ENCODE results near the gene TRIM56.
"Not testable (repeated sequence)": the region's sequence is repeated elsewhere in the genome, so short reads cannot be mapped to it uniquely, and the experiment has no call there.

The TRIM56 gene

DNA sequence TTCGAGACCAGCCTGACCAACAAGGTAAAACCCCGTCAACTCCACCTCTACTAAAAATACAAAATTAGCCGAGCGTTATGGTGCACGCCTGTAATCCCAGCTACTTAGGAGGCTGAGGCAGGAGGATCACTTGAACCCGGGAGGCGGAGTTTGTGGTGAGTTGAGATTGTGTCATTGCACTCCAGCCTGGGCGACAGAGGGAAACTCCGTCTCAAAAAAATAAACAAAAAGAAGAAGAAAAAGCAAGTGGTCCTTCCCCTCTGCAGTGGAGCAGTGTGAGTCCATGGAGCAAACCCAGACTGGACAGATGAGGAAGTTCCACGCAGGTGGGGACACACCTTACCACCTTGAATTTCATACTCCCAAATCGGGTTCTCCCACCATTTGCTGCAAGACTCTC is 28.6 kb downstream of the TRIM56 start:
- DNase-seq (ENCODE audit: low read depth): no peak

DNA sequence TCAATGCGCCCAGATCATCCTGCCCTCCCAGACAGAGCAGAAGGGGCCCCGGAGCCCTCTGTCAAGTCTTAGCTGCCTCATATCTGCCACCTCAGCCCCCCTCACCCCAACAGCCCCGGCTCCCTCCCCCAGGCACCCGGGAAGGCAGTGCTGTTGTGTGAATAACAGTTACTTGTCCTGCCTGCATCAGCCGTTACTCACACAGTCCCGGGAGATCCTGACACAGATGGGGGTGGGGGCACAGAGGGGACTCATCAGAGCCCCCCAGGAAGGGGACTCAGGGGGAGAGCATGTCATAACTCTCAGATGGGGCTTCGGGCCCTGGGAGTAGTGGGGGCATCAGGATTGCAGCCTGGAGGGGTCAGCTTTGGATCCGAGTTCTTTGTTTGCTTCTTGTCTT is 29.2 kb downstream of the TRIM56 start:
- DNase-seq (ENCODE audit: low read depth): no peak

DNA sequence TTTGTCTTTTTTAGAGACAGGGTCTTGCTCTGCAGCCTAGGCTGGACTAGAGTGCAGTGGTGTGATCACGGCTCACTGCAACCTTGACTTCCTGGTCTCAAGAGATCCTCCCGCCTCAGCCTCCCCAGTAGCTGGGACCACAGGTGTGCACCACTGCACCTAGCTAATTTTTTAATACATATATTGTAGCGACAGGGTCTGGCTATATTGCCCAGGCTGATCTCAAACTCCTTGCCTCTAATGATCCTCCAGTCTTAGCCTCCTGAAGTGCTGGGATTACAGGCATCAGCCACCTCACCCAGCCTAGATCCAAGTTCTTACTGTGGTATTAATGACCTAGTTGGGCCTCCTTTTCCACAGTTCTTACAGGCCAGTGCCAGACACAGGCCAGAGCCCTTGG is 29.9 kb downstream of the TRIM56 start:
- DNase-seq (ENCODE audit: low read depth): no peak

- no peak for DNase-seq (ENCODE audit: low read depth)
These were observed 31.6 kb downstream of the TRIM56 start for GRCh38 chr7:101116898-101117297.

- DNase-seq (ENCODE audit: low read depth): no peak
These were observed 33.6 kb downstream of the TRIM56 start for GRCh38 chr7:101118856-101119255.

DNA sequence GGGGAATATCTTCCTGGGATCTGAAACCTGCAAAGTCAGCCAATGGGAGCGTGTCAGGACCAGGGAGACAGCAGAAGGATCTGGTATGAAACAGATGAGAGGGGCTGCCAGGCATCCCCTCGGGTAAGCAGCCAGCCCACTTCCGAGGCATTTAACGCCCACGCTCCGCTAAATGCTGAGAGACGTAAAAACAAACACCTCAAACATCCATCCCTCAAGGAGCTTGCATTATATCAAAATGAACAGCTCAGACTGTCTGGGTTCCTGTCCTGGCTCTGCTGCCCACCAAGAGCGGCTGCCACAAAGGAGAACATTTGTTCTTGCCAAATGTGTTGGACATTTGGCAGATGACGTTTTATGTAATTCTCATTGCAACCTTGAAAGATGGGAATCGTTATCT is 34.6 kb downstream of the TRIM56 start:
- no peak for DNase-seq (ENCODE audit: low read depth)

DNA sequence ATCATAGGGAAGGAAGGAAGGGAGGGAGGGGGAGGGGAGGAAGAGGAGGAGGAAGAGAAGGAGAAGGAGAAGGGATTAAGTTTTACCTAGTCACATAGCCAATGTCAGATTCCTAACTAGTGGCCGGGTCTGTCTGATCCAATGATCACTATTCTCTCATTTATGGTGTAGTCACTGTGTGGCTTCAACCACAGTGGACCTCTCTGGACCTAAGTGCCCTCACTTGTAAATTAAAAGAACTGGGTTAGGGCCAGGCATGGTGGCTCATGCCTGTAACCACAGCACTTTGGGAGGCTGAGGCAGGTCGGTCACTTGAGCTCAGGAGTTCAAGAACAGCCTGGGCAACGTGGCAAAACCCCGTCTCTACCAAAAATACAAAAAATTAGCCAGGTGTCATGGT is 35.0 kb downstream of the TRIM56 start:
- no peak for DNase-seq (ENCODE audit: low read depth)

DNA sequence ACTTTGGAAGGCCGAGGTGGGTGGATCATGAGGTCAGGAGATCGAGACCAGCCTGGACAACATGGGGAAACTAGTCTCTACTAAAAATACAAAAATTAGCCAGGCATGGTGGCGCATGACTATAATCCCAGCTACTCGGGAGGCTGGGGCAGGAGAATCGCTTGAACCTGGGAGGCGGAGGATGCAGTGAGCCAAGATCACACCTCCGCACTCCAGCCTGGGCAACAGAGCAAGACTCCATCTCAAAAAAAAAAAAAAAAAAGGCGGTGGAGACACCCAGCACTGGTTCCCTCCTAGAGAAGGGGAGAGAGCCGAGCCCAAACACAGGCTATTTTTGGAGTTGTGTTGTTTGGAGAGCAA is 36.3 kb downstream of the TRIM56 start:
- DNase-seq (ENCODE audit: low read depth): not testable (repeated sequence)

DNA sequence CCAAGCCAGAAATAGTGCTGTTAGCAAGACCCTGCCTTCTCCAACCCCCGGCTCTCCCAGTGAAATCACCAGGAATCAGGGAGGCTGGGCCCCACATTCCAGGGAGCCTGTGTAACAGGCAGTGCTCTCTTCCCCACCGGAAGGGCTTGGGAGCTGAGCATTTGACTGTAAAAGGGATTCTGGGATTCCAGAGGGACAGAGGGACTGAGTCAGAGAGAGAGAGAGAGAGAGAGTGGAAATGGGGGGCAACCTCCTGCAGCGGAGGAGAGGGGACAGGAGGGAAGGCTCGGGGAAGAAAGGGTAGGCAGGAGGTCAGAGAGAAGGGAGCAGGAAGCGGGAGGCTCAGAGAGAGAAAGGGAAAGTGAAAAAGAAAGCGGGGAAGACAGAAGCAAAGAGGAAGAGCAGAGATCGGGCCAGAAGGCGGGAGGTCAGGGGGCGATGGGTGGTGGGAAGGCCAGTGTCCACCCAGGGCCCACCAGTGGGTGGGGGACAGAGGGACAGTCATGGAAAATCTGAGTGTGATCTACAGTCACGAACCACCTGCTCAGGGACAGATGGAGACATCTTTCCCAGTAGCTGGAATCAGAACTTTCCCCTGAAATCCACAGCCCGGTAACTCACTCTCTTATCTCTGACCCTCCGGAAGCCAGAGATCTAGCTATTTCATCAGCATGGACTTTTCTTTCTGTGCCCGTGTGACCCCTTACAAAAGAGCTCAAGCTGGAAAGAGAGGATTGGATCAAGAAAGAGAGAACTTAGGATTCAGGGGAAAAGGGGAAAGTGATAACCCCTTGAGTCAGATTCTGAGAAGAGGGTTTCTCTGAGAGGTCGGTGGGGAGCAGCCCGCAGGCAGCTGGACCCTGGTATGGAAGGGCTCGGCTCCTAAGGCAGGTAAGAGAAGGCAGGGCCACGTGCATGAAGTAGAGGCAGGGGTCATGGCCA is 37.0 kb downstream of the TRIM56 start:
- no peak for DNase-seq (ENCODE audit: low read depth)

DNA sequence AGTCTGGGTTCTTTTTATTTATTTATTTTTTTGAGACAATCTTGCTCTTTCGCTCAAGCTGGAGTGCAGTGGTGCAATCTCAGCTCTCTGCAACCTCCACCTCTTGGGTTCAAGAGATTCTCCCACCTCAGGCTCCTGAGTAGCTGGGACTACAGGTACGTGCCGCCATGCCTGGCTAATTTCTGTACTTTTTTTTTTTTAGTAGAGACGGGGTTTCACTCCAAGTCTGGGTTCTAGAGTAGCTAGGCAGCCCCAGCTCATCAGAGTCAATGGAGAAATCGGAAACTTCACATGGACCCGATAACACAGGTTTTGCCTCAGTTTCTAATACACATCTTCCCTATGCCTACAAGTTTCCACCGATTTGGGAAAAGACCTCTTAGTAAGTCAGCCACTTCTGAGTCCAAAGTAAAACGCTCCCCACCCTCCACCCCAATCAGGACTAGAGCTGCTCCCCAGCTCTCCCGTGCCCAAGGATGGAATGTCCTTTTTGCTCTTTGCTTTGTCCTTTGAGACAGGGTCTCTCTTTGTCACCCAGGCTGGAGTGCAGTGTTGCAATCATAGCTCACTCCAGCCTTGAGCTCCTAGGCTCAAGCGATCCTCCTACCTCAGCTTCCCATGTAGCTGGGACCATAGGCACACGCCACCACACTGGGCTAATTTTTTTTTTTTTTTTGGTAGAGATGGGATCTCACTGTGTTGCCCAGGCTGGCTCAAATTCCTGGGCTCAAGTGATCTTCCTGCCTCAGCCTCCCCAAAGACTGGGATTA is 37.8 kb downstream of the TRIM56 start:
- no peak for DNase-seq (ENCODE audit: low read depth)

DNA sequence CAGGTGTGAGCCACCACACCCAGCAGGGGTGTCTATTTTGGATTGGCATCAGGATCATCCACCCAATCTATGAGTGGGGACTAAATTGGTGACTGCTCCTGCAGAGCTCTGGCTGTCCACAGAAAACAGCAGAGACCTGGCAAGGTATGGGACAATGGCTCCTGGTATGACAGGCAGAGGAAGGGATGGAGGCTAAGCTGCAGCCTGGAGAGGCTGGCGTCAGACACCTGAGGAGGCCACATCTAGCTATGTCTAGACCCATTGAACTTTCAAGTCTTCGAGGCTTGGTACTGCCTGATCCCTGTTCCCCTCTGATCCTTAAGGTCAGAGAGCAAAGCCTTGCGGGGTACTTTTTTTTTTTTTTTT is 38.4 kb downstream of the TRIM56 start:
- no peak for DNase-seq (ENCODE audit: low read depth)

DNA sequence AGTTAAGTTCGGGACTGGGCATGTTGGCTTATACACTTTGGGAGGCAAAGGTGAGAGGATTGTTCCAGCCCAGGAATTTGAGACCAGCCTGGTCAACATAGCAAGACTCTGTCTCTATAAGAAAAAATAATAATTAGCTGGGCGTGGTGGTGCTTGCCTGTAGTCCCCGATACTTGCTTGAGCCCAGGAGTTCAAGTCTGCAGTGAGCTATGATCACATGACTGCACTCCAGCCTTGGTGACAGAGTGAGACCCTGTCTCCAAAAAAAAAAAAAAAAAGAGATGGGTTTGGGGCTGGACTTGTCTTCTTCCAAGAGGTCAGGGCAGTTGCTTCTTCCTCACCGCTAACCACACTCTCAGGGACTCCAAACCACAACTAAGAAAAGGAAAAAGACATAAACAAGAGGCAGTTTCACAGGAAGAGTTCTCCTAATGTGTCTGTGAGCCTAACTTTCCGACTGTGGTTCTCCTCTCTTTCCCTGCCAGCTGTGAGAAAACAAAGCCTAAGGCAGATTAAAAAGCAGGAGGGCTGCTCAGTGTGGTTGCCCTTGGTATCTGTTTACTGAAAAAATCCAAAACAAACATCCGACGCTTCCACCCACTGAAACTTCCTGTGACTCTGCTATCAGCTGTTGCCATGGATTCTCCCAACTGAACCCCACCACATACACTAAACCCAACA is 39.2 kb downstream of the TRIM56 start:
- no peak for DNase-seq (ENCODE audit: low read depth)

GRCh38 chr7:101125989-101126650 is 40.8 kb downstream of the TRIM56 start:
- DNase-seq (ENCODE audit: low read depth): no peak

GRCh38 chr7:101126651-101127459 is 41.6 kb downstream of the TRIM56 start, which contains the start of gene SERPINE1:
Gene SERPINE1, plus strand, starts transcription at chr7:101127104. Its CDS starts 1,290 bp downstream, at chr7:101128394.
- DNase-seq (ENCODE audit: low read depth): peak; percentile 23

- no peak for DNase-seq (ENCODE audit: low read depth)
These were observed 42.3 kb downstream of the TRIM56 start for GRCh38 chr7:101127460-101128039.

DNA sequence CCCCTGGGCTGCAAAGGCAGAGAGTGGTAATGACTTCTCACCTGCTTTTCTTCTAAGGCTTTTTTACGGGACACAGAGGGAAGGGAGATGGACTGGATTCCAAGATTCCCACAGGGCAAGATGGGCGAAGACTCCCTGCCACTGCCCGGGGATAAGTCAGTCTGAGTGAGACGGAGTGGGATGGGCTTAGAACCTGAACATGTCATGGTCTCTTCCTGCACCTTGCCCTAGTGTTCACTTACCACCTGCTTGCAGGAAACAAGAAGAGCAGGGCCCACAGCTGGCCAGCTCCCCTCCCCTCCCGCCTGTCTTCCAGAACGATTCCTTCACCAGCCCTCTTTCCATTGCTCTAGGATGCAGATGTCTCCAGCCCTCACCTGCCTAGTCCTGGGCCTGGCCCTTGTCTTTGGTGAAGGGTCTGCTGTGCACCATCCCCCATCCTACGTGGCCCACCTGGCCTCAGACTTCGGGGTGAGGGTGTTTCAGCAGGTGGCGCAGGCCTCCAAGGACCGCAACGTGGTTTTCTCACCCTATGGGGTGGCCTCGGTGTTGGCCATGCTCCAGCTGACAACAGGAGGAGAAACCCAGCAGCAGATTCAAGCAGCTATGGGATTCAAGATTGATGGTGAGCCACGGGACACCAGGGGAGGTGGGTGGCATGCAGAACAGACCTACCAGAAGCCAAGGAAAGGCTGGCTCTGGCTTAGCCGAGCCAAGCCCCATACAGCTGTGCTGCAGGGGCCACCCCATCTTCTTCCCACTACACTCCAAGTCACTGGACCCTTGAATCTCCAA is 43.0 kb downstream of the TRIM56 start:
- DNase-seq (ENCODE audit: low read depth): no peak

DNA sequence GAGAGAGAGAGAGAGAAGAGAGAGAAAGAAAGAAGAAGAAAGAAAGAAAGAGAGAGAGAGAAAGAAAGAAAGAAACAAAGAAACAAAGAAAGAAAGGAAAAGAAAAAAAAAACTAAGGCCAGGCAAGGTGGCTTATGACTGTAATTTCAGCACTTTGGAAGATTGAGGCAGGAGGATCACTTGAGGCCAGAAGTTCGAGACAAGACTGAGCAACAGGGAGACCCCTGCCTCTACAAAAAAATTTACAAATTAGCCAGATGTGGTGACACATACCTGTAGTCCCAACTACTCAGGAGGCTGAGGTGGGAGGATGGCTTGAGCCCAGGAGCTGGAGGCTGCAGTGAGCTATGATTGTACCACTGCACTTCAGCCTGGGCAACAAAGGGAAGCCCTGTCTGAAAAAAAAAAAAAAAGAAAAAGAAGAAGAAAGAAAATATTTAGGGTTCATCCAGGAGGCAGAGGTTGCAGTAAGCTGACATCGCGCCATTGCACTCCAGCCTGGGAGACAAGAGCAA is 44.4 kb downstream of the TRIM56 start:
- no peak for DNase-seq (ENCODE audit: low read depth)

GRCh38 chr7:101132626-101133600 is 47.6 kb downstream of the TRIM56 start:
- not testable (repeated sequence) for DNase-seq (ENCODE audit: low read depth)

Measured in stimulated activated CD4-positive, alpha-beta T cell treated with anti-CD3 and anti-CD28 coated beads, Interleukin-2, amount 100 ng/mL, for 4 hours (primary cell).